Caki2 (cell line): ENCODE data around the gene ZMIZ1. TPM values are rescaled to one million over a fixed set of nuclear protein-coding genes. Genes with fewer than 3 reads are reported as not detected.
A peak's percentile ranks its signal among the peaks of the same experiment; 100 is the strongest.

Source experiments
- DNase-seq: peaks from one replicate; pipeline ENCODE4 v3.0.0-alpha.2; 2015; ENCODE audit warnings: low read depth
- in situ Hi-C: cut with HindIII; loops from 2 replicates; pipeline ENCODE4 v1.10.0; 2016; ENCODE audit warnings: low sequenced_read_pairs, low pct_unique_long_range_greater_than_20kb, mixed read lengths
- total RNA-seq: library from RNA; depleted of rRNA; stranded (reverse); fragments of >200 nt; shearing (Covaris generic); gene quantifications from 2 replicates; pipeline ENCODE4 v1.2.3, GENCODE V29; 2014; ENCODE audit warnings: low replicate concordance

Gene ZMIZ1
- total RNA-seq, 1 experiment from 2014 or later: 17.4 TPM

GRCh38 chr10:79136236-79137005 is 67.7 kb downstream of the ZMIZ1 start:
- DNase-seq: no peak
- in situ Hi-C loops: no loop called here

DNA sequence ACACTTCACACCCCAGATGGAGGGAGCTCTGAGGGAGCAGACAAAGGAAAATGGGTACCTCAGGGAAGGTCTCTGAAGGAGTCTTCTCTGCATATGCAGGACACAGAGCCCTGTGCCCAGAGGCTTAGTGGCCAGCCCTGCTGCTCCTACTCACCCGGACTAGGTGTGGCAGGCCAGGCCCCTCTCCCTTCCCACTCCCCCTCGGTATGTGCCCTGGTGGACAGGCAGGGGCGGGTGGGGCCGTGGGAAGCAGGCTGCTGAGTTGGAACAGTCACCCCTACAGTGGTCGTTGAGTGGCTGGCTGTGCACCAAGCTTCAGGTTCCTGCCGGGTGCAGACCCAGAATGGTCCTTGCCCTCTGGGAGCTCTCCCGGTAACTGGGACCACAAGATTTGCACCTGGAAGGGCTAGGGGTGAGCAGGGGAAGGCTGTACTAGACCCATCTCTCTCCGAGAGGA is 68.6 kb downstream of the ZMIZ1 start:
- in situ Hi-C loops: no loop called here
- DNase-seq: no peak

DNA sequence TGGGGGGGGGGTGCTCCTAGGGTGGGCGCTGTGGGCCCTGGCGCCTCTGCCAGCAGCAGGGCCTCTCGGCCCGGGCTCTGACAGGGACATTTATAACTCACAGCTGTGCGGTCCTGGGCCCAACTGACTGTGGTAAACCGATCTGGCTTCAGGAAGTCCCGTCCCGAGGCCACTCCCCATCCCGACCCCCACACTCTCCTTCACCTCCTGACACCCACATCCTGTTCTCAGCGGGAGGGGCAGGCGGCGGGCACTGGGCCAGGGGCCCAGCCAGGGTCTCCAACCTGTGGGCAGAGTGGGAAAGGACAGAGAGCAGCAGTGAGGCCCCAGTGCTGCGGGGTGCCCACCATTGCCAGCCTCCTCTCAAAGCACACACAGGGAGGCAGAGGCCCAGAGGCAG is 69.1 kb downstream of the ZMIZ1 start:
- DNase-seq: no peak
- in situ Hi-C loops: no loop called here

GRCh38 chr10:79138449-79139123 is 69.8 kb downstream of the ZMIZ1 start:
- DNase-seq: no peak
- in situ Hi-C loops: no loop called here

DNA sequence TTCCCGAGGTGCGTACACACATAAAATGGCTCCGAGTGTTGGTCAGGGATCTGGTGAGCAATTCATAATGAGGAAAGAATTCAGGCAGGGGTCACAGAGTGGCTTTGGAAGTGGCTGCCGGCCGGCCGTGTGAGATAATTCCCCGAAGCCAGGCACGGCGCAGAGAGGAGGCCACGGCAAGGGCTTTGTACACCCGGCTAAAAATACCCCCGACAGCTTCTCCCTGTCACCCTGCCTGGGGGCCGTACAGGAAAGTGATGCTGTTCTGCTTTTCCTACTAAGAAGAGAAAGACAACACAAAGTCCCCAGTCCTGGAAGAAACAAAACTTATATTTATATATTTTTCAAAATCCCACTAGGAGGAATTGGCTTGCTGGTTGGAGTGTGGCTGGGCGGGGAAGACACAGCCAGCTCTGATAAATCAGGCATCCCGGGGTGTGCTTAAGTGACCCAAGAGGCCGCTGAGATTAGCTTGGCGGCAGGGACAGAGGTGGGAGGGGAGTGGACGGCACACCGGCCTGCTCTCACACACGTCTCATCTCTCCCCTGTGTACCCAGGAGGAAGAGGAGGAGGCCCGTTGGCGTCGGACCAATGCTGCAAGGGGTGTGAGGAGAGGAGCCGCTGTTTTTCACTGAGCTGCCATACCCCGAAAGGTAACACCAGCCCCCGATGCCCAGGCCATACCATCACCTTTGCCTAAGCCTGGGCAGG is 70.5 kb downstream of the ZMIZ1 start:
- DNase-seq: no peak
- in situ Hi-C loops: no loop called here

GRCh38 chr10:79140085-79140793 is 71.5 kb downstream of the ZMIZ1 start:
- in situ Hi-C loops: no loop called here
- no peak for DNase-seq

GRCh38 chr10:79140855-79141254 is 72.1 kb downstream of the ZMIZ1 start:
- no peak for DNase-seq
- in situ Hi-C loops: no loop called here

DNA sequence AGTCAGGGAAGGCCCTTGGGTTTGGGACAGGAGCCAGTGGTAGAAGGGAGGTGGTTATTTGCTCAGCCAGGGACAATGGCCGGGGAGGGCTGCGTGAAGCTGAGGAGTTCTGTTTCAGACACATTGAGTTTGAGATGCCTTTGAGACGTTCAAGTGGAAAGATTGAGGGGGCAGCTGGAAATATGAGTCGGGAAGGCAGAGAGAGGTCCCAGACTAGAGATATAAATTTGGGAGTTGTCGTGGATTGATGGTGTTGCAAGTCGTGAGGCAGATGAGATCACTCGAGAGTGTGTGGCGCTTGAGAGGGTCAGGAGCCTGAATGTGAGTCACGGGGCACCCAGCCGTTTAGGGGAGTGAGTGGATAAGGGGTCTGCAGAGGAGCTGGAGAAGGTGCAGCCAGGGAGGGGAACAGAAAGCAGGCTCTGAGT is 73.3 kb downstream of the ZMIZ1 start:
- in situ Hi-C loops: no loop called here
- DNase-seq: peak; percentile 40

GRCh38 chr10:79142522-79143309 is 74.0 kb downstream of the ZMIZ1 start:
- DNase-seq: no peak
- in situ Hi-C loops: no loop called here

DNA sequence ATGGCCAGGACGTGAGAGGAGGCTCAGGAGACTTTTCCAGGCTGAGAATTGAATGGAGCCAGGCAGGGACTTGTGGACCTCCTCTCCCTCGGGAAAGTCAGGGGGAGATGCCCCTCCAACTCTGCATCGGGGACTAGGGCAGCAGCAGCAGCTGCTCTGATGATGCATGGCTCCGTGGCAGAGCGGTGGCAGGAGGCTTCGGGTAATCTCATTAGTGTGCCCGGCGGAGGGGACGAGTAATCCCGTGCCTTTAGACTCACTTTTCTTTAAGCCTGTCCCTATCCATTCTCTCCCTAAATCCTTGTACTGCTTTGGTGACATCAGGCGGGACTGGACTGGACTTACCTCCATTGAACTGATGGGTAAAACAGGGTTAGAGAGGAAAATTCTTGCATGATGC is 75.1 kb downstream of the ZMIZ1 start:
- no peak for DNase-seq
- in situ Hi-C loops: no loop called here

DNA sequence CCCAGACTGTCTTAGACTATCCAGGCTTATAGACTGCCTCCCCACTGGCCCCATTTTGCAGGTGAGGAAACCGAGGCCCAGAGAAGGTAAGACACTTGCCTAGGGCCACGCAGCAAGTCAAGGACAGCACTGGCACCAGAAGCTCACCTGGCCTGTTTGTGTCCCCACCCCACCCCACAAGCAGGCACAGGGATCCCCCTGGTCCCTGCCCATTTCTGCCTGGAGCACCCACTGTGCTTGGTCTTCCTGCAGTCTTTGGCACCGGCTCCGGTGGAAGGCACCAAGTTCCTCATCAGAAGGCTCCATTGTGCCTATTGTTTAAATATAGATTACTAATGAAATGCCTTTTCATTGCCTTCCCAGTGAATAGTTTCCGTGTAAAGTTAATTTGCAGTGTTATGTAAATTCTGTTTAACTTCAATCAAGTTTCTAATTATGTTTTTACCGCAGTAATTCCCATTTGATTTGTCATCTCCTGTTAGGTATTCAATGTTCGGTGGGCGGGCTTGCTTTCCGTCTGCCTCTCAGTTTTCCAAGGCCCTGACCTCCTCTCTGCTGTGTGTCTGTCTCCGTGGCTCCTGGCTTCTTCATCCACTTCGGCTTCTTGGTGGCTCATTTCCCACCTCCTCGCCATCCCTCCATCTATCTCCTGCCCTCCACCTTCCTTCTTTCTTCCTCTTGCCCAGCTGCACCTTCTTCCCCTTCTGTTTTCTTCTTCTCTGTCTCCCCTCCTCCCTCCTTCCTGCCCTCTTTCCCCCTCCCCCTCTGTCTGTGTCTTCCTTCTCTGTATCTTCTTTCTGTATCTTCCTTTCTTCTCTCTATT is 75.8 kb downstream of the ZMIZ1 start:
- DNase-seq: no peak

GRCh38 chr10:79145174-79145483 is 76.4 kb downstream of the ZMIZ1 start:
- no peak for DNase-seq
- in situ Hi-C loops: no loop called here

More for the DNA sequence above, 75.8 kb downstream of the ZMIZ1 start:
- in situ Hi-C loops: no loop called here

GRCh38 chr10:79145517-79146470 is 77.0 kb downstream of the ZMIZ1 start:
- in situ Hi-C loops: no loop called here
- DNase-seq: no peak

DNA sequence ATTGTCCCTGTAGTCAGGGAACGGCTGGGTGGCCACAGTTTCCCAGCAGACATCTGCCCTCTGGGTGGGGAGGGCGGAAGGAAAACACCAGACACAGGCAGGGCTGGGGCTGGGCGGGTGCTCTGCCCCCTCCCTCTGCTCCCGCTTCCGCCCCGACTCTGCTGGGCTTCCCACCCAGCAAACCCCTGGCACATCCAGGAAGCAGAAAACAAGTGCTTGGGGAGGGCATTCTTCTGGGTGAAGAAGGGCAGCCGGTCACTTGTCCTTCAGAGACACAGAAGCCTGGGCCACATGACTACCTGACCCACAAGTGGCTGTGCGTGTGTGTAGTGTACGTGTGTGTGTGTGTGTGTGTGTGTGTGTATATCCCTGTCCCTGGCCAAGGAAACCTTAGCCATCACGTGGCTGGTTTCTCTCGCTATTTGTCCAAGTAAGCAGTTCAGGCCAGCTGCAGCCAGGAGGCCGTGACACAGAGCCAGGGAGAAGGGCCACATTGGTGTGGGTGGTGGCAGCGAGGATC is 77.9 kb downstream of the ZMIZ1 start:
- peak; percentile 83 for DNase-seq
- in situ Hi-C loops: no loop called here

DNA sequence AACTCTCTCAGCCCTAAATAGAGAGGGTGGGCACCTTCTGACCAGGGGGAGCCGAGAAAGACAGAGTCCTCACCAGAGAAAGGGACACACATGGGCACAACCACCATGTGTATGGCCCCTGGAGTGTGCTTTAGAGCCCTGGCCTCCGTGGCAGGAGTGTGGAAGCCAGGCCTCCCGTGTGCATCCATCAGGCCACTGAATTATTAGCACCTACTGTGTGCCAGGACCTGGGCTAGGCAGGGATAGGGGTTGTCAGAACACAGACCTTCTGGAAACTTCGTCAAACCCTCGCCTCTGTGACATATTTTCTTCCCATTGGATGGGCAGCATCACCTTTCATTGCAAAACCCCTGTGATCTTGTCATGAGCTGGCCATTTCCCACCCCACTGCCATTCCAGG is 78.5 kb downstream of the ZMIZ1 start:
- in situ Hi-C loops: no loop called here
- no peak for DNase-seq

- DNase-seq: no peak
- in situ Hi-C loops: no loop called here
Measured at GRCh38 chr10:79147796-79148451, 79.2 kb downstream of the ZMIZ1 start.
